Esophagus squamous epithelium (tissue), 4 donors: ENCODE data around the gene ZNF507.

Source experiments
- CTCF ChIP-seq, 6 experiments: fragments of 450-650 bp in 4 of 6; fragments of 200-600 bp in 2 of 6; sonication (generic) in 2 of 6; IDR thresholded peaks; one replicate each; pipeline ENCODE4 v1.5.1; 2016 to 2019; ENCODE audit warnings: antibody characterized with exemption in 6 of 6, mild to moderate bottlenecking in 4 of 6, moderate library complexity in 4 of 6
- POLR2A ChIP-seq, 4 donors: fragments of 450-650 bp; IDR thresholded peaks; one replicate each; pipeline ENCODE4 v1.6.1; 2017; ENCODE audit warnings: antibody characterized with exemption in 4 of 4, mild to moderate bottlenecking in 4 of 4, moderate library complexity in 3 of 4

DNA sequence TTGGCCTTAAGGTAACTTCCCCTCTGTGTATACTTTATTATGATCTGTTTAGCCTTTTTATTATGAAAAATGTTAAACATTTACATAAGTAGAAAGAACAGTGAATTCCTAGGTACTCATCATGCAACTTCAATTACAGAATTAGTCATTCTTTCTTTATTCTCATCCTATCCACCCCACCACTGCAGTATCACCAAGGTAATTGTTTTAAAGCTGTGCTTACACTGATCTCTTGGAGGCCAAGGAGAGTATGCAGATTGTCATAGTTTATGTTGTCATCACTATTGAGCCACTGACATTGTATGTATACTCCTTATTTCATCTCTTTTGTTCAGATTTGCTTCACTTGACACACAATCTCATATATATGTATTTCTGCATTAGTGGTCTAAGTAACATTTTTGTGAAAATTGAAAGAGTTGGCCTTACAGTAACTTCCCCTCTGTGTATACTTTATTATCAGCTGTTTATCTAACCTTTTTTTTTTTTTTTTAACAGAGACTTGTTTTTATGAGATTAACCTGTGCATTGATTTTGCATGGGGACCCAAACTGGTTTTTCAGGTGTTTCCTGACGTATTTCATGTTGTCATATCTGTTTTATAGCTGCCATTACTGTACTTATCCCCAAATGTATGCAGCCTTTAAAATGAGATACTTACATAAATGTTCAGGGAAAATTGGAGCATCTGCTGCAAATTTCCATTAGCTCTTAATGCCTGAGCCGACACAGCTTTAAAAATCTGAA is 4.5 kb downstream of the ZNF507 start:
- TF ChIP-seq CTCF (IDR thresholded peaks at IDR 0.05): no peak
- TF ChIP-seq POLR2A (IDR thresholded peaks at IDR 0.05): no peak
